Adipocyte (in vitro differentiated cells): ENCODE data around the gene HCRTR2.
A peak's percentile ranks its signal among the peaks of the same experiment; 100 is the strongest.
"Not testable (repeated sequence)": the region's sequence is repeated elsewhere in the genome, so short reads cannot be mapped to it uniquely, and the experiment has no call there.

ENCODE experiments used
- DNase-seq: peaks from one replicate; pipeline ENCODE4 v3.0.0-alpha.2; 2015; ENCODE audit warnings: low read depth
- H3K27me3 ChIP-seq: replicated peaks from 2 replicates; pipeline ENCODE4 v1.7.0; 2013; ENCODE audit warnings: mild to moderate bottlenecking, low read length, moderate library complexity; ENCODE audit not compliant: control insufficient read depth, insufficient read depth
- H3K36me3 ChIP-seq: 2 replicates; pipeline ENCODE4 v1.7.0; 2013; ENCODE audit warnings: low read length, mild to moderate bottlenecking, moderate library complexity; ENCODE audit not compliant: control insufficient read depth, insufficient read depth, severe bottlenecking
- H3K4me1 ChIP-seq: 2 replicates; pipeline ENCODE4 v1.7.0; 2013; ENCODE audit warnings: mild to moderate bottlenecking, low read length, moderate library complexity; ENCODE audit not compliant: control insufficient read depth, insufficient read depth
- H3K4me3 ChIP-seq: 2 replicates; pipeline ENCODE4 v1.7.0; 2013; ENCODE audit warnings: mild to moderate bottlenecking, low read length, moderate library complexity
- H3K9ac ChIP-seq: 2 replicates; pipeline ENCODE4 v1.7.0; 2013; ENCODE audit warnings: mild to moderate bottlenecking, low read length, moderate library complexity
- H3K9me3 ChIP-seq: 2 replicates; pipeline ENCODE4 v1.7.0; 2013; ENCODE audit warnings: mild to moderate bottlenecking, low read length, moderate library complexity; ENCODE audit not compliant: control insufficient read depth

The HCRTR2 gene

GRCh38 chr6:55174211-55175026 lies at the start of gene HCRTR2:
Gene HCRTR2 (plus strand): TSS chr6:55174515. CDS start chr6:55174588, 73 bp downstream.
- DNase-seq = peak; percentile 19

GRCh38 chr6:55130806-55131324 lies 43.5 kb upstream of the HCRTR2 start:
- no peaks in the 10 kb centered on the region for H3K4me1 ChIP-seq
- no peak overlapping the region for H3K9ac ChIP-seq
- no peak for DNase-seq
- H3K36me3 ChIP-seq = no peaks in the 10 kb centered on the region
- no peaks in the 10 kb centered on the region for H3K9me3 ChIP-seq
- no peaks in the 10 kb centered on the region for H3K27me3 ChIP-seq
- H3K4me3 ChIP-seq = no peak overlapping the region

More at GRCh38 chr6:55174211-55175026, at the start of gene HCRTR2:
- no peaks in the 10 kb centered on the region for H3K9me3 ChIP-seq
- H3K9ac ChIP-seq = no peak within 1 kb of the TSS
- peaks cover 42% of the 10 kb centered on the region for H3K27me3 ChIP-seq
- H3K4me1 ChIP-seq = peaks cover 5% of the 10 kb centered on the region
- H3K4me3 ChIP-seq = peak within 1 kb of the TSS; percentile 41
- no peaks in the 10 kb centered on the region for H3K36me3 ChIP-seq

- Histone ChIP-seq H3K36me3 (no peaks in the 10 kb centered on the region), H3K9me3 (no peaks in the 10 kb centered on the region), H3K27me3 (no peaks in the 10 kb centered on the region), H3K9ac (no peak overlapping the region), H3K4me3 (no peak overlapping the region), H3K4me1 (peaks cover 1% of the 10 kb centered on the region)
- DNase-seq = peak; percentile 2
Observed at GRCh38 chr6:55131616-55132015, 42.7 kb upstream of the HCRTR2 start.

- no peak for DNase-seq
- H3K36me3 ChIP-seq = no peaks in the 10 kb centered on the region
- H3K27me3 ChIP-seq = no peaks in the 10 kb centered on the region
- no peak overlapping the region for H3K4me3 ChIP-seq
- H3K9ac ChIP-seq = no peak overlapping the region
- H3K4me1 ChIP-seq = peaks cover 8% of the 10 kb centered on the region
- H3K9me3 ChIP-seq = no peaks in the 10 kb centered on the region
Observed at GRCh38 chr6:55136916-55137315, 37.4 kb upstream of the HCRTR2 start.

- H3K9me3 ChIP-seq = no peaks in the 10 kb centered on the region
- DNase-seq = no peak
- no peaks in the 10 kb centered on the region for H3K27me3 ChIP-seq
- no peak overlapping the region for H3K4me3 ChIP-seq
- no peaks in the 10 kb centered on the region for H3K36me3 ChIP-seq
- H3K4me1 ChIP-seq = peaks cover 8% of the 10 kb centered on the region
- H3K9ac ChIP-seq = no peak overlapping the region
Observed at GRCh38 chr6:55137929-55138693, 36.2 kb upstream of the HCRTR2 start.

GRCh38 chr6:55141611-55142010 lies 32.7 kb upstream of the HCRTR2 start:
- no peaks in the 10 kb centered on the region for H3K36me3 ChIP-seq
- H3K9me3 ChIP-seq = no peaks in the 10 kb centered on the region
- no peaks in the 10 kb centered on the region for H3K27me3 ChIP-seq
- no peak overlapping the region for H3K4me3 ChIP-seq
- H3K4me1 ChIP-seq = peaks cover 7% of the 10 kb centered on the region
- DNase-seq = peak; percentile 29
- no peak overlapping the region for H3K9ac ChIP-seq

GRCh38 chr6:55142610-55143009 lies 31.7 kb upstream of the HCRTR2 start:
- H3K4me3 ChIP-seq = no peak overlapping the region
- no peak for DNase-seq
- H3K9me3 ChIP-seq = no peaks in the 10 kb centered on the region
- H3K36me3 ChIP-seq = no peaks in the 10 kb centered on the region
- H3K4me1 ChIP-seq = no peaks in the 10 kb centered on the region
- H3K9ac ChIP-seq = no peak overlapping the region
- H3K27me3 ChIP-seq = no peaks in the 10 kb centered on the region

GRCh38 chr6:55153284-55153683 lies 21.0 kb upstream of the HCRTR2 start:
- Histone ChIP-seq H3K36me3 (no peaks in the 10 kb centered on the region), H3K4me1 (no peaks in the 10 kb centered on the region), H3K4me3 (no peak overlapping the region), H3K9ac (no peak overlapping the region), H3K9me3 (no peaks in the 10 kb centered on the region), H3K27me3 (no peaks in the 10 kb centered on the region)
- no peak for DNase-seq

- not testable (repeated sequence) for H3K9me3 ChIP-seq, H3K27me3 ChIP-seq, DNase-seq, H3K4me1 ChIP-seq, H3K36me3 ChIP-seq, H3K9ac ChIP-seq, H3K4me3 ChIP-seq
Observed at GRCh38 chr6:55158784-55159183, 15.5 kb upstream of the HCRTR2 start.

- no peak overlapping the region for H3K4me3 ChIP-seq
- DNase-seq = no peak
- no peaks in the 10 kb centered on the region for H3K4me1 ChIP-seq
- H3K27me3 ChIP-seq = peaks cover 5% of the 10 kb centered on the region
- H3K36me3 ChIP-seq = no peaks in the 10 kb centered on the region
- no peaks in the 10 kb centered on the region for H3K9me3 ChIP-seq
- no peak overlapping the region for H3K9ac ChIP-seq
Observed at GRCh38 chr6:55167860-55168259, 6.5 kb upstream of the HCRTR2 start.
